HG03432 (cell line): ENCODE results near the gene BRMS1.
"Not testable (repeated sequence)": the region's sequence is repeated elsewhere in the genome, so short reads cannot be mapped to it uniquely, and the experiment has no call there.

Experiments used
- ATAC-seq: cut with Tn5 transposase; IDR thresholded peaks from one replicate; pipeline ENCODE4 v1.9.1; 2021; ENCODE audit warnings: mild to moderate bottlenecking, moderate library complexity; ENCODE audit not compliant: unreplicated experiment

Gene BRMS1

DNA sequence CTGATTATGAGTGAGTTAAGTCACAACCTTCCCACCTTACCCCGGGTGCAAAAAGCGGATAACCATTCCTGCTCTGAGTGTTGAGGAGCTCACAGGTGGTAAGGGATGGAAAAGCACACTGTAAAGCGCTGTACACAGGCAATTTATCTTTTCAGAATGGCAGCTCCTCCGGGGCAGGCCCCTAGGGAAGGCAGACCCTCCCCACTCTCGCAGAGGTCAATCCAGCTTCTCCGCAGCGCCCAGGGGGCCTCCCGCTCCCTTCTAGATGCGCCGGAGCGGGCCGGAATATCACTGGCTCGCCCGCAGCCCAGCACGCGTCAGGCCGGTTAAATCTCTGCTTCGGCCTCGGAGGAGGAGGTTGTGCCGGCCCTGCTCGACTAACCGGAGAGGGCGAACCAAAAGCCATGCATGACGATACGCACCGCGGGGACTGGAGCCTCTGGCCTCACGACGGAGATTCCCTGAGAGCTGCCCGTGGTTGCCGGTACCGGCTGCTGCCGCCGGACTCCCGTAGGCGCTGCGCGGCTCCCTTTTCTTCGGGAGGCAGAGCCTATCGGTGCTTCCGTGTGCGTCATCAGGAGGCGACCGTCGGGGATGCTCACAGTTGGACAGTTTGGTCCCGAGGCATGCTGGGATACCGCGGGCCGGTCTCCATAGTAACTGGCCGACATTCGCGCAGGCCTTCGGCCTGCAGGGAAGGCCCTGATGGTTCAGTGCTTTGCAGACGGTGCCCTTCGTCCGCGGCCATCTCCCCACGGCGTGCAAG is at the start of gene BRMS1:
TSS of gene BRMS1 (minus strand) at position 555 of the 766 bp plus-strand sequence. CDS start 2,870 bp downstream, outside the sequence.
- ATAC-seq = peak; percentile 73

- no peak for ATAC-seq
These were observed 49.0 kb upstream of the BRMS1 start for GRCh38 chr11:66393954-66394353.

- ATAC-seq = no peak
These were observed 46.4 kb upstream of the BRMS1 start for GRCh38 chr11:66391322-66391721.

- no peak for ATAC-seq
These were observed 44.0 kb upstream of the BRMS1 start for GRCh38 chr11:66388780-66389386.

GRCh38 chr11:66386171-66387069 is 41.5 kb upstream of the BRMS1 start:
- no peak for ATAC-seq

GRCh38 chr11:66384316-66384715 is 39.4 kb upstream of the BRMS1 start:
- ATAC-seq = not testable (repeated sequence)

DNA sequence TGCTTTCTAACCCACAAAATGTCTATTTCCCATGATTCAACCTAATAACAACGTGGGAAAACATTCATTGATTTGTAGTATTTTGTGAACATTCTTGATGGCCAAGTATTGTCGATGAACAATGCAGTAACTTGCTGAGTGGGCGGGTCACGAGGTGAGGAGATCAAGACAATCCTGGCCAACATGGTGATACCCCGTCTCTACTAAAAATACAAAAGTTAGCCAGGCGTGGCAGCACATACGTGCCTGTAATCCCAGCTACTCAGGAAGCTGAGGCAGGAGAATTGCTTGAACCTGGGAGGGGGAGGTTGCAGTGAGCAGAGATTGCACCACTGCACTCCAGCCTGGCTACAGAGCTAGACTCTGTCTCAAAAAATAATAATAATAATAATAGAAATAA is 35.4 kb upstream of the BRMS1 start:
- not testable (repeated sequence) for ATAC-seq

DNA sequence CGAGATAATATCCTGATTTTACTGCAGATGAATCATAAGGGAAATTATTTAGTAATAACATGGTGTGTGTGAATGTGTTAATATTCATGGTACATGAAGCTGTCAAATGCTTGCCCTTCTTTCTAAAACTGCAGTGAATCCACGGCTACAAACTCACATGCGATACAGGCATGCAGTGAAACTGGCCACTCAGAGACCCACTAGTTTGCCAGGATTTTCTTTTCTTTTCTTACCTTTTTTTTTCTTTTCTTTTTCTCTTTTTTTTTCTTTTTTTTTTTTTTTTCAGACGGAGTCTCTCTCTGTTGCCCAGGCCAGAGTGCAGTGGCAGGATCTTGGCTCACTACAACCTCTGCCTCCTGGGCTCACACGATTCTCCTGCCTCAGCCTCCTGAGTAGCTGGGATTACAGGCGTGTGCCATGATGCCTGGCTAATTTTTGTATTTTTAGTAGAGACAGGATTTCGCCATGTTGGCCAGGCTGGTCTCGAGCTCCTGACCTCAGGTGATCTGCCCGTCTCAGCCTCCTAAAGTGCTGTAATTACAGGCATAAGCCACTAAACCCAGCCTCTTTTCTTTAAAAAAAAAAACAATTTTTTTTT is 28.9 kb upstream of the BRMS1 start:
- ATAC-seq = not testable (repeated sequence)

GRCh38 chr11:66373265-66373664 is 28.4 kb upstream of the BRMS1 start:
- no peak for ATAC-seq

DNA sequence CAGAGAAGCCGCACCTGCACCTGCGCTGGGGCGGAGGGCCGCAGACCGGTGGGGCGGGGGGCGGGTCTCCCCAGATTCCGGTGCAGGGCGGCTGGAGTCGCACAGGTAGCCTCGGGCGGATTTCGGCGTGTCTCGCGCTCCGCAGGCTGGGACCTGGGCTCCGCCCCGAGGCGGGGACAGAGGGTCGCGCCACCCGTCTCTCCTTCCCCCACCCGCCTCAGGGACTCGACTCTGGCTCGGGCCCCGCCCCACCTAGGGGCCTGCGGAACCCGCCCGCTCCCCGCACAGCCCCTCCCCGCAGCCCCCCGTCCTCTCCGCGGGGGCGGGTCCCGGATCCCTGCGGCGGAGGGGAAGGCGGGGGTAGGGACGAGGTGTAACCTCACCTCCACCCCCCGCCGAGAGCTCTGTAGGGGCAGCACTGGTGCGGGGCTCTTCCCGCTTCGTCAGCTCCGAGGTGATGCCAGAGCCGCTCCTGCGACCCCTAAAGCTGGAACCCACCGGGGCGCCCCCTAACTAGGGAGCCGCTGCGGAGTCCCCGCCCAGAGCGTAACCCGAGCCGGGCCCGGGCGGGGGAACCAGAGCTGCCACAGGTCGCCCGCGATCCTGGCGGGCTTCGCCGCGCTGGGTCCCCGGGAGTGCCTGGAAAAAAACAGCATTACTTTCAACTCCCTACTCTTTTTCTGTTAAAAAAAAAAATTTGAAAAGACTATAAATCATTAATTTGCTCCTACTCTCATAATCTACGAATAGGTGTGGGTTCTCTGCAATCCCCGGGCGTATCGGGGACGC is 26.9 kb upstream of the BRMS1 start, which contains the start of gene SLC29A2:
TSS of gene SLC29A2 (minus strand) at position 134 of the 789 bp plus-strand sequence. CDS start 169 bp downstream, outside the sequence.
- peak; percentile 81 for ATAC-seq

DNA sequence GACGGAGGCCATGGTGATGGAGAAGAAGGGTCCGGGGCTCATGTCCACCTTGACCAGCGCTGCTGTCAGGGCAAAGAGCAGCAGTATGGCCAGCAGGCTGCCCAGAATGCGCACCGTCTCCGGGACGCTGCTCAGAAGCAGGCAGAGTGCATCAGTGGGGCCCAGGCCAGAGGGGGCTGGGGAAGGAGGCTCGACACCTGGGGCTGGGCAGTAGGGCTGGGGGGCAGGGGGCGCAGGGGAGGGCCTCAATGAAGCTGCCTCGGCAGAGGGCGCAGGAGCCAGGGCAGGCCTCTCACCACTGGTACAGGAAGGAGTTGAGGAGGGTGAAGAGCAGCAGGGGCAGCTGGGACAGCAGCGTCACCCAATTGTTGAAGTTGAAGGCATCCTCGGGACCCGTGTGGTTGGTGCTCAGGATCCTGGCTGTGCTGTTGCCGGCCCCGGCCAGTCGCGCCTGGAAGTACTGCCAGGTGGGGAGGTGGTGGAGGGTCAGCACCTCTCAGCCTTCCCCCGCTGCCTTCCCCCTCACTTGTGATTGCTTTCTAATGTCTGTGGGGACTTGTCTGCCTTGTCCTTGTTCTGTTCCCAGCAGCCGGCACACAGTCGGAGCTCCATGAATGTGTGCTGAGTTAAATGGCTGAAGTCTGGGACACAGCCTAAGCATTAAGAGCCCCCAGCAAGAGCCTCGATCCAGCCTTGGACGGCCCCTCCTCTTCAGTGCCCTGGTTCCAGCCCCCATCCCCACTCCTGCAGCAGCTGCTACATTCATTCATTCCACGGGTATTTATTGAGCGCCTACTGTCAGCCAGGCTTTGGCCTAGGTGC is 24.4 kb upstream of the BRMS1 start:
- ATAC-seq = no peak

DNA sequence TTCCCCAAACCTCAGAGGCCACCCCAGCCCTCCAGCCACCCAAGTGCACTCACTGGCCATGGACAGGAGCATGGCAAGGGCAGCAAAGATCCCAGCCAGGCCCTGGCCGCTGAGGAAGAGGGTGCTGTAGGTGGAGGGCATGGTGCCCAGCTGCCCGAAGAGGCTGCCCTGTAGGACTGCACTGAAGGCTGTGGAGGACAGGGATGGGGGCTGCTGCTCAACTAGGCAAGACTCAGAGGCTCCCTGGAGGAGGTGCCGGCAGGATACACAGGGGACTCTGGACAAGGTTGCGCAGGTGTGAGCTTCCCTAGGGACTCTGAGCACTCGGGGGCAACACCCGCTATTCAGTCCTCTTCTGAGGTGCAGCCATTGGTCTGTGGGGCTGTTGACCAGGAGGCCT is 23.6 kb upstream of the BRMS1 start:
- no peak for ATAC-seq

DNA sequence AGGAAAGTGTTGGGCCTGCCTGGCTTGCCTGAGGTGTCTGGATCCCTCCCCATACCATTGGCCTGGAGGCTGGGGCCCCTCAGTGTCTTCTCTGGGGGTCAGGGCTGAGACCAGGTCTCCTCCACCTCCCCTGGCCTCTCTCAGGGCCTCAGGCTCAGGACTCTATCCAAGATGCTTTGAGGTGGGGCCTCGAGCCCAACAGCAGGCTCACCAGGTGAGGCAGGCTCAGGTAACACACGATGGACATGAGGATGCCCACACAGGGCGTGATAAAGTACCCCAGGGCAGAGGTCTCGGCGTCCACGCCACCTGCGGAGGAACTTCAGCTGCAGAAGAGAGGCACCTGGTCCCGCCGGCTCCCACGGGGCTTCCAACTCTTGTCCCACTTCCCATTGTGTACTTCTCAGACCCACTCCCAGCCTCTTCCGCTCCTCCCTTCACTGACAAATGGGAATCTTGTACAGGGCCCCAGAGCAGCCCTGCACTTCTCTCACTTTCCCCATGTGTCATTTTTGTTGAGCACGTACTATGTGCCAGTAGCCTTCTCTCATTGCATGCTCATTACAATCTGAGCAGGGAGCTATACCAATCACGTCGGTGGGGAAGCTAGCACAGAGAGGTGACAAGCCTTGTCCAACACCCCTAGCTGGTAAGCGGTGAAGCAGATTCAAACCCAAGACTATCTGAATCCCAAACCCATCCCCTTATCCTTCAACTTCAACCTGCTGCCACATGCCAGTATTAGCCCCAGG is 22.8 kb upstream of the BRMS1 start:
- no peak for ATAC-seq

- ATAC-seq = no peak
These were observed 22.1 kb upstream of the BRMS1 start for GRCh38 chr11:66366844-66367477.

DNA sequence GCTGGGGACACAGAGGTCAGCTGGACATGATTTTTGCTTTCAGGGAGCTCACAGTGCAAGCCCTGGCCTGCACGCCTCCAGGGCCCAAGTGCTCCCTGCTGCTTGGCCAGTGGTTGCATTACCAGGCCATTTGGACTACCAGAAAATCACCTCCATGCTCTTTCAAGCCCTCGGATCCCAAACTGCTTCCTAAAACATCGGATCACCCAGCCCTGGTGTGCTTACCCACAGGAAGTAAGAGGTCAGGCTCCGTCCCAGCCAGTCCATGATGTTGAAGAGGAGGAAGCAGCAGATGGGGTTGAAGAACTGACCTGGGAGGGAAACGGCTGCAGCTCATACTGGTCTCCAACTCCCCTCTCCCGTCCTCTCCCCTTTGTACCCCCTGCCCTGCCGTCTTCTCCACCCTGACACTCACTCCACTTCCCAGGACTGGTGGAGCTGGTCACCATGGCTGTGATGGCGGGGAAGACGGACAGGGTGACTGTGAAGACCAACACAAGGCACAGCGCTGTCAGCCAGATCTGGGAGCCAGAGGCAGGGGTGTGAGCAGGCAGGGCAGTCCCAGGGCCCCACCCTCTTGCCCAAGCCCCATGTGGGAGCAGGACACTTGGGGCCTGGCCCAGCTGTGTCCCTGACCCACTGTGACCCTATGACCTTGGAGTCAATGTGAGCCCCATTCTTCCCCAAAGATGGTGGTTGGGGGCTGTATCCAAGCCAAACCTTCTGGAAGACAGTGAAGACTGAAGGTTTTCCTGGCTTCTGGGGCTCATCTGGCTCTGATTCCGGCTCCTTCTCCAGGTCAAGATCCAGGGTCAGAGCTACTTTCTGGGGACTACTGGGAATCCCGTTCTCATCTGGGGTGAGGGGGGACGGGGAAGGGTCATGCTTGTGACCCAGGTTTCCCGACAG is 21.1 kb upstream of the BRMS1 start:
- ATAC-seq = no peak

DNA sequence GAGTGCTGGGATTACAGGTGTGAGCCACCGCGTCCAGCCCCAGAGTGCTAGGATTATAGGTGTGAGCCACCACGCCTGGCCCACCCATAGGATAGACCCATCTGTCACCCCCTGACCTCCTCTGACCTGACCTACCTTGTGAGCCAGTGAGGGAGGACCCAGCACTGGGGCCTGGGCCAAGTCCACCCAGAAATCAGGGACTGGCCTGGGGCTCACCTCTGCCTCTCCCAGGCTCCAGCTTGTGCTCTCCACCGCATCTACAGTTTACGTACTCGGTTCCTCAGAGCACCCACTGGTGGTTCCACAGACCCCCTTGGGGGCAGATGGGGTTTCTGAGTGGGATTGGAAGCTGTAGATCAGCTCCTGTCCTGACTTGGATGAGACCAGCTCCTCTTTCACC is 20.3 kb upstream of the BRMS1 start:
- ATAC-seq = no peak
